Fibroblast of lung (primary cell): ENCODE results near the gene TMCC3. TPM values are rescaled to one million over a fixed set of nuclear protein-coding genes. Genes with fewer than 3 reads are reported as not detected.

Experiments
- DNase-seq, 2 donors: peaks; one replicate each; pipeline versions ENCODE4 v3.0.0 to v3.0.0-alpha.2; 2010; ENCODE audit warnings: low read depth in 2 of 2
- H2AFZ ChIP-seq: 2 replicates; pipeline ENCODE4 v1.5.1; 2012; ENCODE audit warnings: low read length, control low read depth, inconsistent platforms
- H3K27ac ChIP-seq: 2 replicates; pipeline ENCODE4 v1.5.1; 2011; ENCODE audit warnings: low read length, control low read depth; ENCODE audit not compliant: insufficient read depth
- H3K27me3 ChIP-seq: 2 replicates; pipeline ENCODE4 v1.5.1; 2011; ENCODE audit warnings: mild to moderate bottlenecking, low read length; ENCODE audit not compliant: control insufficient read depth, insufficient read depth
- H3K36me3 ChIP-seq: 2 replicates; pipeline ENCODE4 v1.5.1; 2011; ENCODE audit warnings: low read length; ENCODE audit not compliant: control insufficient read depth, insufficient read depth
- H3K4me1 ChIP-seq: 2 replicates; pipeline ENCODE4 v1.5.1; 2011; ENCODE audit warnings: low read length; ENCODE audit not compliant: control insufficient read depth, insufficient read depth; ENCODE audit errors: extremely low read depth
- H3K4me2 ChIP-seq: 2 replicates; pipeline ENCODE4 v1.5.1; 2011; ENCODE audit warnings: low read length, control low read depth; ENCODE audit not compliant: insufficient read depth; ENCODE audit errors: extremely low read depth
- H3K4me3 ChIP-seq, 4 experiments: fragments of 200-600 bp in 1 of 4; sonication (generic) in 1 of 4; replicated peaks in 1 of 4; 2 replicates each; pipeline ENCODE4 v1.5.1; 2011 to 2016; ENCODE audit warnings: low read length in 4 of 4, low read depth in 3 of 4, mild to moderate bottlenecking in 3 of 4, control low read depth in 2 of 4, inconsistent platforms in 1 of 4, mixed read lengths in 1 of 4; ENCODE audit not compliant: insufficient read depth in 1 of 4; ENCODE audit errors: control extremely low read depth in 1 of 4
- H3K79me2 ChIP-seq: 2 replicates; pipeline ENCODE4 v1.5.1; 2012; ENCODE audit warnings: mild to moderate bottlenecking, low read length, inconsistent platforms; ENCODE audit not compliant: control insufficient read depth, insufficient read depth
- H3K9ac ChIP-seq: 2 replicates; pipeline ENCODE4 v1.5.1; 2011; ENCODE audit warnings: mild to moderate bottlenecking, low read length, control low read depth; ENCODE audit not compliant: insufficient read depth
- H3K9me3 ChIP-seq: 2 replicates; pipeline ENCODE4 v1.5.1; 2012; ENCODE audit warnings: low read depth, low read length; ENCODE audit not compliant: control insufficient read depth, insufficient read depth
- H4K20me1 ChIP-seq: 2 replicates; pipeline ENCODE4 v1.5.1; 2011; ENCODE audit warnings: low read length; ENCODE audit not compliant: control insufficient read depth, insufficient read depth; ENCODE audit errors: extremely low read depth
- EZH2 ChIP-seq: IDR thresholded peaks from 2 replicates; pipeline ENCODE4 v1.5.1; 2012; ENCODE audit warnings: low read length, control low read depth, mild to moderate bottlenecking; ENCODE audit errors: missing control alignments
- polyA plus RNA-seq, 2 donors: library from polyadenylated mRNA; depleted of rRNA in 1 of 2; stranded (reverse) in 1 of 2; unstranded in 1 of 2; fragments of >200 nt; gene quantifications; 2 replicates each; pipeline ENCODE4 v1.2.1, GENCODE V29; 2011 to 2012; ENCODE audit warnings: missing spikeins in 1 of 2
- total RNA-seq: library from RNA; depleted of rRNA; stranded (reverse); fragments of >200 nt; gene quantifications from 2 replicates; pipeline ENCODE4 v1.2.1, GENCODE V29; 2014
- TF ChIP-seq, protein P1 (sequence below), 2 donors: IDR thresholded peaks in 1 of 2; conservative IDR thresholded peaks in 1 of 2; 1 replicate in 1 of 2; 2 replicates in 1 of 2; pipeline ENCODE4 v1.5.1; 2011 to 2012; ENCODE audit warnings: low read length in 2 of 2, control low read depth in 1 of 2, inconsistent platforms in 1 of 2, low read depth in 1 of 2, mild to moderate bottlenecking in 1 of 2

The TMCC3 gene
- total and polyA plus RNA-seq, 2 donors (not counting 1 experiment from before 2014, with no cell fraction given), result 0.22 to 0.33 TPM

DNA sequence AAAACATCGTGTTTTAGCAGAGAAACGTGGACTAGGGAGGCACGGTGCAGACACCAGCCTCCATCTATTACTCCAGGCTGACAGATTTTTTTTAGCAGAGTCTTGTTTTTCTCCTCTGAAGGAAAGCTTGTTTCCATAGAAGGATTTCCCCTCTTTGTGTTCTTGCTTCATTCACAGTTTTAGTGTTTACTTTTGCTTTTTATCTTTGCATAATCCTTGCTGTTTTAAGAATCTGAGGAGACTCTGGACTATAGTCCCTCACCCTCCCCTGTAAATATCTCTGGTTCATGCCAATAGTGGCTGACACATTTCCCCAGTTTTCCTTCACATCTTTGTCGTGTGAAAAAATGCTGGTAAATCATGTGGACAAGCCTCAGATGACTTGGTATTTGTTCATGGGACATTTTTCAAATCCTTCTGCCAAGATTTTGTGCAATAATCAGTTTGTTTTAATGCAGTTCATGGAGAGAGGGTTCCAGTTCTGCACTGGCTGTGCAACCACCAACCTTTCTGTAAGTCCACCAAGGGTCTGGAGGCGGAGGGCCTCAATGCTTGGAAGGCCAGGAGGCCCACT lies 39.9 kb upstream of the TMCC3 start:
- Histone ChIP-seq H3K79me2 (no peaks in the 10 kb centered on the region), H2AFZ (no peak overlapping the region), H3K4me3 (no peak overlapping the region), H3K27me3 (peaks cover 3% of the 10 kb centered on the region), H4K20me1 (no peaks in the 10 kb centered on the region), H3K4me1 (no peaks in the 10 kb centered on the region), H3K9ac (no peak overlapping the region), H3K4me2 (peak overlapping the region; percentile 70), H3K27ac (no peak overlapping the region), H3K36me3 (no peaks in the 10 kb centered on the region), H3K9me3 (no peaks in the 10 kb centered on the region)
- TF ChIP-seq, protein P1, sequence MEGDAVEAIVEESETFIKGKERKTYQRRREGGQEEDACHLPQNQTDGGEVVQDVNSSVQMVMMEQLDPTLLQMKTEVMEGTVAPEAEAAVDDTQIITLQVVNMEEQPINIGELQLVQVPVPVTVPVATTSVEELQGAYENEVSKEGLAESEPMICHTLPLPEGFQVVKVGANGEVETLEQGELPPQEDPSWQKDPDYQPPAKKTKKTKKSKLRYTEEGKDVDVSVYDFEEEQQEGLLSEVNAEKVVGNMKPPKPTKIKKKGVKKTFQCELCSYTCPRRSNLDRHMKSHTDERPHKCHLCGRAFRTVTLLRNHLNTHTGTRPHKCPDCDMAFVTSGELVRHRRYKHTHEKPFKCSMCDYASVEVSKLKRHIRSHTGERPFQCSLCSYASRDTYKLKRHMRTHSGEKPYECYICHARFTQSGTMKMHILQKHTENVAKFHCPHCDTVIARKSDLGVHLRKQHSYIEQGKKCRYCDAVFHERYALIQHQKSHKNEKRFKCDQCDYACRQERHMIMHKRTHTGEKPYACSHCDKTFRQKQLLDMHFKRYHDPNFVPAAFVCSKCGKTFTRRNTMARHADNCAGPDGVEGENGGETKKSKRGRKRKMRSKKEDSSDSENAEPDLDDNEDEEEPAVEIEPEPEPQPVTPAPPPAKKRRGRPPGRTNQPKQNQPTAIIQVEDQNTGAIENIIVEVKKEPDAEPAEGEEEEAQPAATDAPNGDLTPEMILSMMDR (conservative IDR thresholded peaks at IDR 0.05 in 1 of 2, IDR thresholded peaks at IDR 0.05 in 1 of 2; ENCODE audit: low read depth in 1 of 2, low read length in 2 of 2), result no peak
- TF ChIP-seq EZH2, result no peak
- peak in 1 of 2 donors; percentile 55 for DNase-seq

DNA sequence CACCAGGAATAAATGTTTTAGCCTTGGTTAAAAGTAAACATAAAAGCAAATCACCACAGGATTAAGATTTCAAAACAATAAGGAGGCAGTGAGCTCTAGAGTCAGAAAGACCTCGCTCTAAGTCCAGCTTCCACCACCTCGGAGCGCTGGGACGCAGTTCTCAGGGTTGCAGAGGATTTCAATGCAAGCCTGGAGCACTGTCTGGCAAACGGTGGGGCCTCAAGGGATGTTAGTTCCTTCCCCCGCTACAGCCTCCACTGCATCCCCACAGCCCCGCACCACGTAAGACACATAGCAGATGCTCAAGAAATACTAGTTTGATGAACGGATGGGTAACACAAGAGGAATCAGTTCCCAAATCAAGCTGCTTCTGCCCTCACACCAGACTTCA lies 39.3 kb upstream of the TMCC3 start:
- no peak overlapping the region for H3K4me3 ChIP-seq
- no peaks in the 10 kb centered on the region for H3K4me1 ChIP-seq
- H3K4me2 ChIP-seq, result peak overlapping the region; percentile 70
- H3K9me3 ChIP-seq, result no peaks in the 10 kb centered on the region
- TF ChIP-seq EZH2, result no peak
- TF ChIP-seq, protein P1 (conservative IDR thresholded peaks at IDR 0.05 in 1 of 2, IDR thresholded peaks at IDR 0.05 in 1 of 2; ENCODE audit: low read depth in 1 of 2, low read length in 2 of 2), result no peak
- no peak overlapping the region for H3K9ac ChIP-seq
- no peaks in the 10 kb centered on the region for H3K79me2 ChIP-seq
- H3K27me3 ChIP-seq, result peaks cover 2% of the 10 kb centered on the region
- H2AFZ ChIP-seq, result peak overlapping the region; percentile 19
- no peak for DNase-seq
- no peaks in the 10 kb centered on the region for H4K20me1 ChIP-seq
- no peaks in the 10 kb centered on the region for H3K36me3 ChIP-seq
- no peak overlapping the region for H3K27ac ChIP-seq

DNA sequence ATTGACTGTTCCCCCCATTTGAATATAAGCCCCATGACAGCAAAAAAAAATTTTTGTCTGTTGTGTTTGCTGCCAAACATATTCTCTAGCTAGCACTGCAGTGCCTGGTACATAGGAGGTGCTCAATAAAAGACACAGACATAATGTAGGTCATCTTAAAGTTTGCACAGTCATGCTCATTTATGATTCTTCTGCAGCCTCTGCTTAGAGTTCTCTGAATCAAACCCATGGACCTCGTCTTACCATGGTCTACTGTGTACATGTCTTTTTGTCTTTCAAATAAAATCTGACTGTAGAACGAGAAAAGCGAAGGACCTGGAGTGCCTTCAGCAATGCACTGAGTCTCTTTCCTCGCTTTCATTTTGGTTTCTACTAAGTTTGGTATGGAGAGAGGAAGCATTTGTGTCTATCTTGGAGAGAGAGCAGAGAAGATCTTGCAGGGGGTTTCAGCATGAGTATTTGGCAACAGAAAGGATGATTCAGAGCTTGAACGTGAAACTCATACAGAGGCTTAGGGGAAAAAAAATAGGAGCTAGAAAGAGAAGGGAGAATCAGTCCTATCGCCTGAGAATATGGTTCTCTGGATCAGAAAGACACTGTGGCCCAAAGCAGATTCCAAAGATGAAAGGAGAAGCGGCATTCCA lies 38.8 kb upstream of the TMCC3 start:
- H3K36me3 ChIP-seq, result no peaks in the 10 kb centered on the region
- no peak overlapping the region for H2AFZ ChIP-seq
- H3K9ac ChIP-seq, result no peak overlapping the region
- no peak for TF ChIP-seq EZH2
- TF ChIP-seq, protein P1 (conservative IDR thresholded peaks at IDR 0.05 in 1 of 2, IDR thresholded peaks at IDR 0.05 in 1 of 2; ENCODE audit: low read depth in 1 of 2, low read length in 2 of 2), result no peak
- DNase-seq, result peak; percentile 58 to 80
- H3K4me2 ChIP-seq, result peak overlapping the region; percentile 70
- H4K20me1 ChIP-seq, result no peaks in the 10 kb centered on the region
- H3K9me3 ChIP-seq, result no peaks in the 10 kb centered on the region
- no peak overlapping the region for H3K27ac ChIP-seq
- H3K4me3 ChIP-seq, result no peak overlapping the region
- no peaks in the 10 kb centered on the region for H3K79me2 ChIP-seq
- H3K27me3 ChIP-seq, result no peaks in the 10 kb centered on the region
- no peaks in the 10 kb centered on the region for H3K4me1 ChIP-seq
